Aortic smooth muscle cell (primary cell): ENCODE data around the gene SKI. TPM values are rescaled to one million over a fixed set of nuclear protein-coding genes. Genes with fewer than 3 reads are reported as not detected.

Experiments used
- total RNA-seq: library from RNA; depleted of rRNA; stranded (reverse); fragments of >200 nt; gene quantifications from 2 replicates; pipeline ENCODE4 v1.2.3, GENCODE V29; 2014

The SKI gene
- 27.0 and 29.8 TPM in 2 replicates for total RNA-seq

GRCh38 chr1:2228157-2228594, at the start of gene SKI:
TSS of gene SKI (plus strand) at chr1:2228319. CDS start at chr1:2228767, 448 bp downstream.

GRCh38 chr1:2194319-2194897, 33.7 kb upstream of the SKI start, which contains the start of gene FAAP20:
TSS of gene FAAP20 (minus strand) at chr1:2194772. CDS start at chr1:2194749, 23 bp downstream.

Other genes with a start within 250 kb of the SKI start
- not detected in 2 replicates for gene CFAP74, start 224.5 kb upstream of the SKI start, total RNA-seq
- not detected in 2 replicates for gene GABRD, start 209.0 kb upstream of the SKI start, total RNA-seq
- 1.1 and 2.2 TPM in 2 replicates for gene PRKCZ, start 177.9 kb upstream of the SKI start, total RNA-seq
- 15.4 and 16.9 TPM in 2 replicates for gene FAAP20, start 33.5 kb upstream of the SKI start, total RNA-seq
- gene MORN1, start 163.2 kb downstream of the SKI start, total RNA-seq: 6.2 and 7.5 TPM in 2 replicates
- gene RER1, start 163.5 kb downstream of the SKI start, total RNA-seq: 94.7 and 122 TPM in 2 replicates
- gene PEX10, start 184.2 kb downstream of the SKI start, total RNA-seq: 28.4 and 28.8 TPM in 2 replicates
- gene PLCH2, start 248.0 kb downstream of the SKI start, total RNA-seq: 3.2 and 5.9 TPM in 2 replicates